PC-9 (cell line): Measurements from ENCODE around the gene MAPK10. TPM values are rescaled to one million over a fixed set of nuclear protein-coding genes. Genes with fewer than 3 reads are reported as not detected.

Experiments
- BruUV-seq: library from RNA; stranded (reverse); fragments of 400-500 nt; replicated peaks from 2 replicates; lab custom pipeline; 2021; lab: Mats Ljungman, UMichigan
- CTCF ChIA-PET: fragments of 300-600 bp; sonication (Branson Sonifier 250); formaldehyde crosslinking; loops from one replicate; lab custom pipeline; 2022; ENCODE audit warnings: antibody characterized with exemption; lab: Charles Lee
- POLR2A ChIA-PET: fragments of 300-600 bp; sonication (Branson Sonifier 250); formaldehyde crosslinking; loops from one replicate; lab custom pipeline; 2022; ENCODE audit warnings: antibody characterized with exemption; ENCODE audit not compliant: unreplicated experiment; lab: Charles Lee
- DNase-seq, 2 experiments: peaks; one replicate each; pipeline versions ENCODE4 v3.0.0 to v3.0.0-alpha.2; 2015 to 2022; ENCODE audit warnings: mixed read lengths in 1 of 2
- H2AFZ ChIP-seq: fragments of 200-600 bp; sonication (generic); 2 replicates; pipeline ENCODE4 v1.8.1; 2017; ENCODE audit warnings: antibody characterized with exemption
- H3F3A ChIP-seq: fragments of 200-600 bp; sonication (generic); 2 replicates; pipeline ENCODE4 v1.8.1; 2017; ENCODE audit warnings: antibody characterized with exemption, mild to moderate bottlenecking, low read depth; ENCODE audit not compliant: insufficient read depth
- H3K27ac ChIP-seq: fragments of 200-600 bp; sonication (generic); 2 replicates; pipeline ENCODE4 v1.6.1; 2016; ENCODE audit warnings: mixed run types
- H3K27me3 ChIP-seq: fragments of 200-600 bp; sonication (generic); 2 replicates; pipeline ENCODE4 v1.6.1; 2016; ENCODE audit warnings: low read depth, mixed run types; ENCODE audit not compliant: insufficient read depth
- H3K36me3 ChIP-seq: fragments of 200-600 bp; sonication (generic); 2 replicates; pipeline ENCODE4 v1.6.1; 2016; ENCODE audit warnings: low read depth, mixed run types
- H3K4me1 ChIP-seq: fragments of 200-600 bp; sonication (generic); replicated peaks from 2 replicates; pipeline ENCODE4 v1.6.1; 2016; ENCODE audit warnings: mixed run types; ENCODE audit not compliant: insufficient read depth
- H3K4me2 ChIP-seq: fragments of 200-600 bp; sonication (generic); 2 replicates; pipeline ENCODE4 v1.6.1; 2017; ENCODE audit warnings: mixed run types
- H3K4me3 ChIP-seq: fragments of 200-600 bp; sonication (generic); 2 replicates; pipeline ENCODE4 v1.6.1; 2016; ENCODE audit warnings: mixed run types
- H3K79me2 ChIP-seq: fragments of 200-600 bp; sonication (generic); 2 replicates; pipeline ENCODE4 v1.6.1; 2017; ENCODE audit warnings: low read depth, mixed run types
- H3K9me2 ChIP-seq: fragments of 200-600 bp; sonication (generic); 2 replicates; pipeline ENCODE4 v1.8.1; 2017; ENCODE audit warnings: mild to moderate bottlenecking; ENCODE audit not compliant: insufficient read depth
- H3K9me3 ChIP-seq: fragments of 200-600 bp; sonication (generic); 2 replicates; pipeline ENCODE4 v1.8.1; 2016; ENCODE audit warnings: low read depth; ENCODE audit not compliant: insufficient read depth
- H4K20me1 ChIP-seq: fragments of 200-600 bp; sonication (generic); 2 replicates; pipeline ENCODE4 v1.8.1; 2017; ENCODE audit not compliant: insufficient read depth
- CTCF ChIP-seq: fragments of 200-600 bp; sonication (generic); conservative IDR thresholded peaks from 2 replicates; pipeline ENCODE4 v1.6.1; 2017; ENCODE audit warnings: mixed run types, antibody characterized with exemption, mild to moderate bottlenecking, moderate library complexity
- EZH2 ChIP-seq: fragments of 200-600 bp; sonication (generic); IDR thresholded peaks from 2 replicates; pipeline ENCODE4 v1.8.0; 2017; ENCODE audit warnings: antibody characterized with exemption, low read depth
- intact Hi-C: fragments of 100-400 bp; cut with micrococcal nuclease; formaldehyde crosslinking; loops from one replicate; pipeline ENCODE4 v1.10.0; 2022; ENCODE audit not compliant: unreplicated experiment
- total RNA-seq: library from RNA; stranded (reverse); gene quantifications from 2 replicates; pipeline ENCODE4 v1.2.3, GENCODE V29; 2021

Gene MAPK10
- total RNA-seq, 1 experiment from 2014 or later = 4.2 TPM

- TF ChIP-seq CTCF (no peak), EZH2 (no peak)
- no TSS peak for BruUV-seq
Observed at GRCh38 chr4:86131456-86131855, 228.4 kb downstream of the MAPK10 start.

DNA sequence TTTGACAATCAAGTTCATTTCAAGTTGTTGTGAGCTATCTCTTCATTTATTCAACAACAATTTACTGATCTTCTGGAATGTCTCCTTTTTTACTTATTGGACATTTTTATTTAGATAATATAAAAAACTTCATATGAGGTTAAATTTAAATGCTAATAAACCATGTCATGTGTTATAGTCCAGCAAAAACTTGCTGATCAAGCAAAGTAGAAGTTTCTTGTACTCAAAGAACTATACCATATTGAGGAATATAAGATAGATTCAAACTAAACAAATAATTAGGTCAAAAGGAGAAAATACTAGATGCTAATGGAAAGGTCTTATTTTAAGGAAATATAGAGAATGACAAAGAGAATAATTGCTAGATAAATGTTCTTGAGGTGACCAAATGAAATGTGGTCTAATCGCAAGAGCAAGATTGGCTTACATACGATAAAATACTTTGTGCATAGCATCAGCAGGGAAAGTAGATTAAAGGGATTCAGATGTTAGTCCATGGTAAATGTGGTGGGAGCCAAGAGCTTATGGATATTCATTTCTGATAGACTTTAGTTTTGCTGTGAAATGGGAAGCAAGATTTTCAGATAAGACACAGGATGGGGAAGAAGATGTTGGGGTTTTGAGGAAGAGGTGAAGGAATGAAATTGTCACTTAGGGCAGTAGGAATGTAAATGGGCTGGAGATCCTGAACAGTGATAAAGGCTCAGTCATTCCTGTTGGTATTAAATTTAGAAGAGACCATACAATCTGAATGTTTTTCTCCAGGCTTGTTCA is 229.5 kb downstream of the MAPK10 start:
- no peak overlapping the region for H3K4me2 ChIP-seq
- intact Hi-C loops = no loop called here
- no peak overlapping the region for H3K27ac ChIP-seq
- DNase-seq = no peak
- no peaks in the 10 kb centered on the region for H3K9me3 ChIP-seq
- ChIA-PET CTCF (no interaction called here), POLR2A (no interaction called here)
- H3F3A ChIP-seq = no peaks in the 10 kb centered on the region
- no peak overlapping the region for H3K4me3 ChIP-seq
- no peaks in the 10 kb centered on the region for H4K20me1 ChIP-seq
- H2AFZ ChIP-seq = no peak overlapping the region
- H3K27me3 ChIP-seq = no peaks in the 10 kb centered on the region
- no peaks in the 10 kb centered on the region for H3K9me2 ChIP-seq
- TF ChIP-seq CTCF (no peak), EZH2 (no peak)
- no peaks in the 10 kb centered on the region for H3K4me1 ChIP-seq
- H3K79me2 ChIP-seq = no peaks in the 10 kb centered on the region
- H3K36me3 ChIP-seq = no peaks in the 10 kb centered on the region
- no TSS peak for BruUV-seq

More at GRCh38 chr4:86131456-86131855, 228.4 kb downstream of the MAPK10 start:
- H4K20me1 ChIP-seq = no peaks in the 10 kb centered on the region
- no peak overlapping the region for H3K4me2 ChIP-seq
- no peaks in the 10 kb centered on the region for H3K4me1 ChIP-seq
- H3K4me3 ChIP-seq = no peak overlapping the region
- no peak overlapping the region for H3K27ac ChIP-seq
- DNase-seq = no peak
- H3K36me3 ChIP-seq = no peaks in the 10 kb centered on the region
- no peaks in the 10 kb centered on the region for H3F3A ChIP-seq
- H3K9me3 ChIP-seq = no peaks in the 10 kb centered on the region
- intact Hi-C loops = no loop called here
- H3K79me2 ChIP-seq = no peaks in the 10 kb centered on the region
- no peak overlapping the region for H2AFZ ChIP-seq
- CTCF ChIA-PET = no interaction called here
- POLR2A ChIA-PET = no interaction called here
- H3K27me3 ChIP-seq = no peaks in the 10 kb centered on the region
- H3K9me2 ChIP-seq = no peaks in the 10 kb centered on the region

- Histone ChIP-seq H3K36me3 (no peaks in the 10 kb centered on the region), H3K9me3 (no peaks in the 10 kb centered on the region), H3K27ac (no peak overlapping the region), H3K4me1 (no peaks in the 10 kb centered on the region), H4K20me1 (no peaks in the 10 kb centered on the region), H3K27me3 (no peaks in the 10 kb centered on the region), H3F3A (no peaks in the 10 kb centered on the region), H3K9me2 (no peaks in the 10 kb centered on the region), H3K4me2 (no peak overlapping the region), H3K79me2 (no peaks in the 10 kb centered on the region), H2AFZ (no peak overlapping the region), H3K4me3 (no peak overlapping the region)
- intact Hi-C loops = no loop called here
- BruUV-seq = no TSS peak
- POLR2A ChIA-PET = no interaction called here
- TF ChIP-seq CTCF = no peak
- TF ChIP-seq EZH2 = no peak
- CTCF ChIA-PET = no interaction called here
- no peak for DNase-seq
Observed at GRCh38 chr4:86129546-86129945, 230.3 kb downstream of the MAPK10 start.
